Sciatic nerve (tissue), 2 donors: Measurements from ENCODE around the gene NSDHL. TPM values are rescaled to one million over a fixed set of nuclear protein-coding genes. Genes with fewer than 3 reads are reported as not detected.
"Not testable (repeated sequence)": the region's sequence is repeated elsewhere in the genome, so short reads cannot be mapped to it uniquely, and the experiment has no call there.

Experiments
- ATAC-seq: fragments of 200-7000 bp; cut with Tn5 transposase; one replicate; pipeline ENCODE4 v1.9.1; 2020; ENCODE audit warnings: mild to moderate bottlenecking, moderate library complexity
- DNase-seq: peaks from one replicate; pipeline ENCODE4 v3.0.0-alpha.2; 2020; ENCODE audit warnings: low spot score
- intact Hi-C: fragments of 100-400 bp; cut with DNase I; formaldehyde crosslinking; loops from one replicate; pipeline ENCODE4 v1.14.2; 2022
- total RNA-seq: library from RNA; stranded (reverse); fragmentation: NEBNext Ultra II Directional; extraction: Animal tissue kit (Norgen Biotek cat#: 25700); gene quantifications from one replicate; pipeline ENCODE4 v1.2.1, GENCODE V29; 2021
- donor health status: DM: no; HTN: no; CAD: no.
- donor health status: DM: no; HTN: no; CAD: no.

Gene NSDHL
- total RNA-seq, 1 donor from 2014 or later = 18.0 TPM

DNA sequence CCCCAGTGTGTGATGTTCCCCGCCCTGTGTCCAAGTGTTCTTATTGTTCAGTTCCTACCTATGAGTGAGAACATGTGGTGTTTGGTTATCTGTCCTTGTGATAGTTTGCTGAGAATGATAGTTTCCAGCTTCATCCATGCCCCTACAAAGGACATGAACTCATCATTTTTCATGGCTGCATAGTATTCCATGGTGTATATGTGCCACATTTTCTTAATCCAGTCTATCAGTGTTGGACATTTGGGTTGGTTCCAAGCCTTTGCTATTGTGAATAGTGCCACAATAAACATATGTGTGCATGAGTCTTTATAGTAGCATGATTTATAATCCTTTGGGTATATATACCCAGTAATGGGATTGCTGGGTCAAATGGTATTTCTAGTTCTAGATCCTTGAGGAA, 4.6 kb downstream of the NSDHL start:
- ATAC-seq, DNase-seq, intact Hi-C loops: not testable (repeated sequence)

DNA sequence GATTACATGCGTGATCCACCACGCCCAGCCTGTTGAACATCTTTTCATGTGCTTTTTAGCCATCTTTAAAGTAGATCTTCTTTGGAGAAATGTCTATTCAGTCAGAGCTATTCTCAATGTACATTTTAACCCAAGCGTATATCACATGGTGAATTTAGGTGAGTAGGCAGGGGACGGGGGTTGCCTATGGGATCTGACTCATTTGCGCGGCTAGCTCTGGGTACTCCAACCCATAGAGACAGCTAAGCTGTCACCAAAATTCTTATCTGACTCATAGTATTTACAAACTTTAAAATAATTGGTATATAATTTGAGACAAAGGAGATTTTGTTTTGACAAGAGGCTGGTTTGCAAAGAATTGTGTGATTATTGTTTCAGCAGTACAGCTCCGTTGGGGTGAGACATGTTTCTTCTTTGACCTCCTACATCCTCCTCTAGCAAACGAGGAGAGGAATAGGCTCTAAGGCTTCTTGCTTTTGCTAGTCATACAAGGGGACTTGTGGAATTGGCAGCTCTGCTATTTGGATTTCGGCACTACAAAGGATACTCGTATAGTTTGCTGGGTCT, 12.0 kb downstream of the NSDHL start:
- no peak for ATAC-seq
- intact Hi-C loops = no loop called here

DNA sequence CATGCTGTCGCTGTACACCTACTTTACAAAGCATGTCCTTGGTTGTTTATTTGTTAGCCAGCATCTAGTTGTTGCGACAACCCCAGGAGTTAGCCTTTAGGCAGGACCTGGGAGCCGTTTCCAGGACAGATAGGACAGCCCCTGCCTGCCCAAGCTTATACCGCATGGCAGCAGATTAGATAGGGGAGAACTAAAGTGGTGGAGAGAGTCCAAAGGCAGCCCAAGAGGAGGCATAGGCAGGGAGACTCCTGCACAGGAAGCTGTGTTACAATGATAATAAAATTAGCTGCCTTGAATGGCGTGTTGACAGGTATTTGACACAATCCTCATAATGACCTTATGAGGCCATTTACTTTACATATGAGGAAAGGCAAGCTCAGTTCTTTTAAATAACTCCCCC, 13.0 kb downstream of the NSDHL start:
- no peak for ATAC-seq
- intact Hi-C loops = no loop called here

More for the DNA sequence above, 12.0 kb downstream of the NSDHL start:
- no peak for DNase-seq

DNA sequence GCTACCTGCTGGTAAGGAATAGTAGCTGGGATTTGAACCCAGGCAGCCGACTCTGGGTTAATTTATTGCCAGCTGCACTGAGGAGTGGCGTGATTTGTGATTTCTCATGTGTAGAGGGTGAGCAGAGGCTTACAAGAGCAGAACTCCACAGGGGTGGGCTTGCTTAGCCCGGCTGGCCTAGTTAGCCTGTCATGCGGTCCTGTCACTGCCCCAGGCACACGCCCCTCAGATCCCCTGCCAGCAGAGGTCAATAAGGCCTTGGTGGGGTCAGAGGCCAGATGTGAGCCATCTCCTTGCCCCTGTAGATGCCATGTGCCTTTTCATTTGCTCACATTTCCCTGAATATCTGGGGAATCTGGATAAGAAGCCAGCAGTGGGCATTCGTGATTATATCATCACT, 13.4 kb downstream of the NSDHL start:
- no peak for DNase-seq
- intact Hi-C loops = no loop called here
- no peak for ATAC-seq

More for the DNA sequence above, 13.0 kb downstream of the NSDHL start:
- DNase-seq = no peak

DNA sequence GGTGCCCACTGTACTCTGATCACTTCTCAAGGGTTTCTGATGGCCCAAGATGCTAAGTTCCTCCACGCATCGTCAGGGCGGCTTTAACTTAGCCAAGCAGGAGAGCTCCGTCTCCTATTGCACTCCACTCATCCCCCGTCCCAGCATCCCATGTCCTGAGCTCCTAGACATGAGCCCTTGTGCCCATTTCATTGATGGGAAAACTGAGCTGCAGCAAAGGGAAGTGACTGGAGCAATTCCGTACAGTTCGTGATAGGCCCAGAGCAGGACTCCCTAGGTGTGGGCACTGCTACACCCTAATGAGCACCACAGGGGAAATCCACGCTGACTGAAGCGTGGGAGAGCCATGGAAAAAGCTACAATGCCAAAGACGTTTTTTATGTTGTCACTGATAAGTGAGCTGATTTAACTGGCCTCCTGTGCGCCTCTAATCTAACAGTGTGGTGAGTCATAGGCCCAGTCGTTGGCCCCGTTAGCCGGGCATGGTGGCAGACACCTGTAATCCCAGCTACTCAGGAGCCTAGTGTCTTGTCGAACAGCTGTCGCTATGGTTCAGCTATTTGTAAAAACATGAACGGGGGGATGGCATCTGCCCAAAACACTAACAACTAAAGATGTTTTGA, 14.9 kb downstream of the NSDHL start:
- ATAC-seq = no peak
- intact Hi-C loops = no loop called here
- DNase-seq = no peak

DNA sequence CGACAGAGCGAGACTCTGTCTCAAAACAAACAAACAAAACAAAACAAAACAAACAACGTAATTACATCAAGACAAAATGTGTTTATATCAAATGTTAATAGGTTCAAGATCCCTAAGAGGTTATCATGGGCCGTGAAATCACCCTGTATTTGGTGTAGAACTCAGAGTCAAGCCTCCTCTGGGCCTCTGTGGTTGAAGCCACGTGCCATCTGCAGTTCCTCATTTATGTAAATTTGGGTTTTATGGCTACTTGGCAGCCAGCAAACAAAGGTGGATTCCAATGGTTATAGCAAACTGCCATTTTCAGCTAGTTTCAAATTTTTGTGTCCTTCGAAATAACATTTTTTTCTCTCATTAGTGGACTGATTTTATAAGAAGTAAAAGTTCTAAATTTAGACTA, 16.4 kb downstream of the NSDHL start:
- ATAC-seq = no peak
- intact Hi-C loops = no loop called here
- no peak for DNase-seq

DNA sequence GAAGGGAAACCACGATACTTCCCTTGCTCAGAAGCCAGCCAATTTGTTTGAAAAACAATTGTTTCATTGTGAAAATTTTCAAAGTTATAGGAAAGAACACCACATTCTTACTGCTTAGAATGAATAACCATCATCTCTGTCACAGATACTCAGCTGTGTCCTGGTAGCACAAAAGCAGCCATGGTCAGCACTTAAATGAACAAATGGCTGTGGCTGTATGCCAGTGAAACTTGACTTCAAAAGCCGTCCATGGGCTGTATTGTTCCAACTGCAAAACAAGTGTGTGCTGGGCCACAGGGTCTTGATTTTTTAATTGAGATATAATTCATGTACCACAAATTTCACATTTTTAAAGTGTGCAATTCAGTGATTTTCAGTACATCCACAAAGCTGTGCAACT, 19.6 kb downstream of the NSDHL start:
- ATAC-seq (no peak), DNase-seq (no peak)
- intact Hi-C loops = no loop called here

DNA sequence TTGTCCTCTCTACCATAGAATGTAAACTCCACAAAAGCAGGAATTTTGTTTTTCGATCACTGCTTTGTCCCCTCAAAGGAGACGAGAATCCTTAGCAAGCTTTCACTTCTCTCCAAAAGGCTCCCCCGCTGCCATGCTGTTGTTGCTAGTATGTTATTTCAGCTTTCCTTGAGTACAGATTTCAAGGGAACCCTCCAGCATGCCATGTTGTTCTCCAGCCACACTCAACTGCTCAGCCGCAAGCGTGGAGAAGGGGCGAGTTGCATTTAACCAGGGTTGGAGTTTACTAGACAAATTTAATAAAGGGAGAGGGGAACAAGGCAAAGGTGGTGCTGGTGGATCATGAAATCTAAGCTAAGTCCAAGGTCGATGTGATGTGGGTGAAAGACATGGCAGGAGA, 23.1 kb downstream of the NSDHL start:
- intact Hi-C loops = no loop called here
- ATAC-seq (no peak), DNase-seq (no peak)

DNA sequence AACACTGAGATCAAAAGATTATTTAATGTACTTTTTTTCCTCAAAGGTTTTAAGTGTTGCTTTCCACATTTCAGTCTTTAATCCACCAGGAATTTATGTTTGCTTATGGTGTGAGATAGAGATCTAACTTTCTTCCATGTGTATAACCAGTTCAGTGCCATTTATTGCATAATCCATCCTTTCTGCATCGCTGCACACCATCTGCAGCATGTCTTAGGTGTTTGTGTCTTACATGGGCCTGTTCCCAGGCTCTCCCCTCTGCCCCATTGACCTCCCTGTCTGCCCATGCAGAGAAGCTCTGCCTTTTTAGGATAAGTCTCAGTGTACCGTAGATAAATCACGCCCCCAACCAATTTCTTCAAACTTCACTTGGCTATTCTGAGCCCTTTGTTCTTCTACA, 30.3 kb downstream of the NSDHL start:
- ATAC-seq (no peak), DNase-seq (no peak)
- intact Hi-C loops = no loop called here

DNA sequence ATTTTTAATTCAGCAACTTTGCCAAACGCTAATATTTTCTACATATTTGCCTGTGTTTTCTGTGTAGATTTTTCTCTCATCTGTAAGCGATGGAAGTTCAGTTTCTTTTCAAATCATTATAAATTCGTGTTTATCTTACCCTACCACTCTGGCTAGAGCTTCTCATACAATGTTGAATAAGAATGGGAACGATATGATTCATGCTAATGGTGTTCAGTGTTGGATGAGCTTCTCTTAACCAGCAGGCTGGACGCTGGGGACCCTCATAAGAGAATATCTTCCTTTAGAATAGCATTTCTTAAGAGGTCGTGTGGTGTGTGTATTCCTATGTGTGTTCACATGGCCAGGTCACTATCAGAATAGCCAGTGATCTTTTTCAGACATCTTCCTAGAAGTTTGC, 31.0 kb downstream of the NSDHL start:
- intact Hi-C loops = no loop called here
- no peak for ATAC-seq
- DNase-seq = no peak

DNA sequence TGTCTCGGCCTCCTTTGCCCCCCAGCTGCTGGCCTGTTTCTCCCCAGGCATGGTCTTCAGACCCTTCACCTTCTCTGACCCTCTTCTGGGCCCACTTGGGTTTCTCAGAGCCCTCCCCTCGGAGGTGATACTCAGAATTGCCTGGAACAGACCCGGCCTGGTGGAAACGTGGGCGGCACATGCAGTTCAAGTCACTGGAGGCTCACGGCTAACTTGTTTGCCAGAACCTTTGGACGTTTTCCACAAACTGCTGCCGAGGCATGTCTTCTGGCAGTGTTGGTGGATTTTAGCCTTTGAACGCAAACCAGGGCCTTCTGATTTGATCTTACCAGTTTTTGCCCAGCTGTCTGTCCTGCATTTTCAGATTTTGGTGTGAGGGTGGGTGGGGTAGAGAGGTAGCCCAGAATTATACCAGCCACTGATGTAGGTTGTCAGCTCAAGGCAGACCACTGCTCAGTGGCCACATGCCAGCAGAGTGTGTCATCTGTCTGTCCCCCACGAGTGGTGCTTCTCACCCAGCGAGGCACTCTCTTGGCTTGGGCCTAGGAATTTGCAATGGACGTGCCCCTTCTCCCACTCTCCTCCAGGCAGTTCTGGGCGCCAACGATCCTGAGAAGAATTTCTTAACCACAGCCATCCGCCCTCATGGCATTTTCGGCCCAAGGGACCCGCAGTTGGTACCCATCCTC, 34.5 kb downstream of the NSDHL start:
- ATAC-seq = peak; percentile 54
- DNase-seq = no peak
- intact Hi-C loops = no loop called here

DNA sequence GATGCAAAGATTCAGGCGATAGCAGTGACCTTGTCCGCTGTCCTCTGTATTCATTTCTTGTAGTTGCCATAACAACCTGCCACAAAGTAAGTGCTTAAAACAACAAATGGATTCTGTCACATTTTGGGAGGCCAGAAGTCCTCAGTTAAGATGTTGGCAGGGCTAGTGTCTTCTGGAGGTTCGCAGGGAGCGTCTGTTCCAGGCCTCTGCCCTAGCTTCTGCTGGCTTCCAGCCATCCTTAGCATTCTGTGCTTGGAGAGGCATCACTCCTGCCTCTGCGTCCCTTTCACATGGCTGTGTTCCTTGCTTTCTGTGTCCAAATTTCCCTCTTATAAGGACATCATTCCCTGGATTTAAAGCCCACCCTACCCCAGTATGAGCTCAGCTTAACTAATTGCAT, 35.5 kb downstream of the NSDHL start:
- DNase-seq (no peak), ATAC-seq (no peak)
- intact Hi-C loops = no loop called here

DNA sequence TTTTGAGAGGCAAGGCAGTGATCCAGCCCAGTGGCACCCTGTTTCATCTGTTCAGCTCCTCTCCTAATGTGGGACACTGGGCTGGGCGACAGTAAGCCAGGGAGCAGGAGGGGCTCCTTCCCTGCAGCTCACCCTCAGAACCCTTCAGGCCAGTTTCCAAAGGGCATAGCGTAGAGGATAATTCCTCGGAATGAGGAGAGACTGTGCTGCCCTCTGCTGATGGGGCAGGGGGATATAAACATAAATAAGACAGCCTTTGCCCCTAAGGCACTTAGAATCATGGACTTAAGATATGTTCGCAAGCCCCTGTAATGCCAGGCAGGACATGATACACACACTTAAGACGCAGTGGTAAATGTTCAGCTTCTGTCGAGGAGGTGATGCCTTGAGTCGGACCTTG, 39.1 kb downstream of the NSDHL start:
- no peak for DNase-seq
- ATAC-seq = no peak
- intact Hi-C loops = no loop called here

DNA sequence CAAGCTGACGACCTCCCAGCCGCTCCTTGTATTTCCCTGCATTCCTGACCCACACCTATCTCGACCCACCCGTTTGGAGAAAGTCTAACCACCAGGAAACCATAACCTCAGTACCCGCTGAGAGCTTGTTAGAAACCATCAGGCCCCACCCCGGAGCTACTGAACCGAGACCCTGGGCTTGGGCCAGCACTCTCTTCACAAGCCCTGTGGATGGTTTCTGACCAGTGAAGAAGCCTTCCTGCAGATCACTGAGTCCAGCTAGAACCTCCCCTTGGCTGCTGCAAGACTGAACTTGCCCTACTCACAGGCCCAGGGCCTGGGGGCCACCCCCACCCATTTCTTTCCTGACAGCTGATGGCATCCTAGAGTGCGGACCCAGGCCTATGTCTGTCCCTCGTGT, 40.4 kb downstream of the NSDHL start:
- DNase-seq (no peak), ATAC-seq (peak; percentile 32)
- intact Hi-C loops = no loop called here

DNA sequence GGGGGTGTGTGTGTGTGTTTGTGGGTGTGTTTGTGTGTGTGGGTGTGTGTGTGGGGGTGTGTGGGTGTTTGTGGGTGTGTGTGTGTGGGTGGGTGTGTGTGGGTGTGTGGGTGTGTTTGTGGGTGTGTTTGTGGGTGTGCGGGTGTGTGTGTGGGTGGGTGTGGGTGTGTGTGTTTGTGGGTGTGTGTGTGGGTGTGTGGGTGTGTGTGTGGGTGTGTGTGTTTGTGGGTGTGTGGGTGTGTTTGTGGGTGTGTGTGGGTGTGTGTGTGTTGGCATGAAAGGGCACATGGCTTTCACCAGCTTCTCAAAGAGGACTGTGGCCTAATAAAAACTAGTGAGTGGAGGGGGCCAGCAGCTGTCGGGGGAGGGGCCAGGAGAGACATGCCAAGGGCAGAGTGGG, 41.7 kb downstream of the NSDHL start:
- DNase-seq = no peak
- intact Hi-C loops = no loop called here
- no peak for ATAC-seq

DNA sequence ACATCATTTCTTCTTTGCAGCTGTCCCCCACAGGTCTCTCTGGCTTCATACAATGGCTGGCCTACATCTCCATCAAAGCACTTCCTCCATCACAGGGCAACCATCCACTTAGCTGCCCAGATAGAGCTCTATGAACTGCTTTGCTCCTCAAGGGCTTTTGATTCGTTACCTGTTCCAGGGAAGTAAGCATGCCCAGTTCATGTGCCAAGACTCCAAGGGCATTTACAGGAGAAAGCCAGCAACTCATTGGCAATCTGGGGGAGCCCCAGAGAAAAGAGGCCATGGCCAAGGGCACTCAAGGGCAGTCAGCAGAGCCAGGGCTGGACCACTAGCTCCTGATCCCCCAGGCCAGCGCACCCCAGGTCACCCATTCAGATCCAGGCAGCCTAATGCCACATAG, 42.5 kb downstream of the NSDHL start:
- ATAC-seq (no peak), DNase-seq (no peak)
- intact Hi-C loops = no loop called here

DNA sequence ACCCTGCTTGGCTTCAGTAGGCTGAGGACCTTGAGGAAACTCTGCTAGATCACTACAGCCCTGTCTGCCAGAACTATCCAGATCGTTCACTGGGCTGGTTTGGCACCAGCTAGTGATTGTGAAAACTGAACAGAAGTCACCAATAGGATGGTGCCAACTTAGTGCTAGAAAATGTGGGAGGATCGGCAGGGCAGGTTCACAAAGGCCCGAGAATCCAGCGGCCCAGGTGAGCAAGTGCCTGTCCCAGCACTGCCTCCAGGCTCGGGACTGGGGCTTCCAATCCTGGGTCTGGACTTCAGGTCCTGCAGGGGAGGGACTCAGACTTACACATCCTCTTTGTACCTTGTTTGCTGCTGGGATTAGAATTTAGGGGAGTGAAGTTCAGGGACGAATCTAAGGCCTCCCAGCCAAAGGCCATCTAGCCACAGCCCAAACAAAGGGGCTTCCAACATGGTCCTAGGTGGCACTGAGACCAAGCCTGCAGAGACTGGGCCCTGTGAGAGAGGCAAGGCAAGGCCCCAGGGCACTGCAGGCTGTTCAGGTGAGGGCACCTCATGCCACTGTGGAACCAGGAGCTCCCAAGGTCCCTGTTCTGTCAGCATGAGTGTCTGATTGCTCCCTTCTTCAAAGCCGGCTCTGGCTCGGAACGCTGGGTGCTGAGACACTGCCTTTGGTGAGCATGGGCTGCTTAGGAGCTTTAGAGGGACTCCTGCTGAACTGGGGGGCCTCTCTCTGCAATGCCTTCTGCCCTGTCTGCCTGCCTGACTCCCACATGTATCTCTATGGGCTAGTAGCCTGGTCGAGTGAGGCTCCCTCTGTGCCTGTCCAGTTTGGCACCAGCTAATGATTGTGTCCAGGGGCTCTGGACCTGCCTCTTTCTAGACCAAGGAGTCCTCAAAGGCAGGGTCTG, 46.3 kb downstream of the NSDHL start:
- DNase-seq (no peak), ATAC-seq (no peak)
- intact Hi-C loops = no loop called here

DNA sequence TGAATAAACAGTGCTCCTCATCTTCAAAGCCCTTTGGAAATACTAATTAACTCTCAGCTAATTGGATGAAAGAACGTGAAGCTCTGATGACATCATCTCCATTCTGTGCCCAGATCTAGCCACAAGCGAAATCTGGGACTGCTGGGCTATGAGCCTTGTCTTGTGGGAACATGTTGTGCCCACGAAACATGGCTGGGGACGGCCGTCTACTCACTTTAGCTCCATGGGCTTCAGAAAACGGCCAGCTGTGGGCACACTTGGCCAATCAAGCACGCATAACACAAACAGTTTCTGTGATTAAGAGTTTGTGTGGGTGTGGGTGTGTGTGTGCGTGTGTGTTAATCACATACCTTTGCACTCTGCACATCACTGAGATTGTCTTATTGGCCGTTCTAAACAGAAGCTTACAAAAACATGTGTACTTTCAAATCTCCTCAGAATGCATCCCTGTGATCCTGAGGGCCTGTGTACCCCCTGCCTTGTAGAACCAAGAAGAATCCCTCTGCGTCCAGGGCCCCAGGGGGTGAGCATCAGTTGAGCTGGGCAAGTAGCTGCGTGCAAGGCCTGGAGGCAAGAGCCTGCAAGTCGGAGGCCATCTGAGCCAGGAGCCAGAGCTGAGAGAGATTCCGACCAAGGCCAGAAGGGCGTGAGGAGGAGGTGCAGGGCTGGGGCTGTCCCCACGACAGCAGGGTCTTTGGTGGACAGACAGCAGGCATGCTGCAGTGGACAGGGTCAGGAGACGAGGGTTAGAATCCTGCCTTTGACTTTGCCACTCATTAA, 48.3 kb downstream of the NSDHL start:
- no peak for DNase-seq
- intact Hi-C loops = no loop called here
- ATAC-seq = no peak

DNA sequence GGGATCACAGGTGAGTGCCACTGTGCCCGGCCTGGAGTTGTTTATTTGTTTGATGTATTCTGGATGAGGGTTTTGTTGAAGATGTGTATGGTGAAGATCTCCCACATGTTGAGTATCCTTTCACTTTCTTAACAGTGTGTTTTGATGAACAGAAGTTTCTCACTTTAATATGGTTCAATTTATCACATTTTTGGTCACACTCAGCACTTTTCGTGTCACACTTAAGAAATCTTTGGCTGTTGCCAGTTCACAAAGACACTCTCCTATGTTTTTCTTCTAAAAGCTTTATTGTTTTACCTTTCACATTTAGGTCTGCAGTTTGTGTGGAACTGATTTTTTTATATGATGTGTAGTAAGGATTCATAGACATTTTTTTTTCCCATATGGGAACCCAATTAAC, 50.4 kb downstream of the NSDHL start:
- DNase-seq (no peak), ATAC-seq (no peak)

More for the DNA sequence above, 50.4 kb downstream of the NSDHL start:
- intact Hi-C loops = no loop called here
